Testis (tissue), 3 donors: ENCODE results near the gene CTTNBP2. TPM values are rescaled to one million over a fixed set of nuclear protein-coding genes. Genes with fewer than 3 reads are reported as not detected.

Experiments used
- DNase-seq: peaks from one replicate; pipeline ENCODE4 v3.0.0-alpha.2; 2019
- H3K27ac ChIP-seq, 2 donors: fragments of 200-600 bp; sonication (generic); one replicate each; pipeline ENCODE4 v1.5.1; 2019
- H3K27me3 ChIP-seq: fragments of 200-600 bp; sonication (generic); one replicate; pipeline ENCODE4 v1.5.1; 2019
- H3K36me3 ChIP-seq: fragments of 200-600 bp; sonication (generic); one replicate; pipeline ENCODE4 v1.5.1; 2017; ENCODE audit warnings: low read depth; ENCODE audit errors: missing control alignments
- H3K4me1 ChIP-seq: fragments of 200-600 bp; sonication (generic); one replicate; pipeline ENCODE4 v1.5.1; 2019
- H3K4me3 ChIP-seq, 2 donors: fragments of 200-600 bp; sonication (generic); one replicate each; pipeline ENCODE4 v1.5.1; 2017 to 2019
- H3K9me3 ChIP-seq: fragments of 200-600 bp; sonication (generic); one replicate; pipeline ENCODE4 v1.5.1; 2017
- POLR2A ChIP-seq: fragments of 450-650 bp; IDR thresholded peaks from one replicate; pipeline ENCODE4 v1.6.1; 2017; ENCODE audit warnings: antibody characterized with exemption, mild to moderate bottlenecking, moderate library complexity
- WGBS, 2 donors: methylation state at CpG; one replicate each; pipeline ENCODE4 v1.1.5; 2018; 5-methylcytosine and 5-hydroxymethylcytosine counted together
- intact Hi-C: fragments of 100-400 bp; cut with DNase I; formaldehyde crosslinking; loops from one replicate; pipeline ENCODE4 v1.15.1; 2023; ENCODE audit warnings: low total_unique reads
- polyA plus RNA-seq: library from polyadenylated mRNA; stranded (reverse); fragments of 350-450 nt; fragmentation: Illumina TruSeq; extraction: RNeasy Lipid Tissue Mini Kit (QIAGEN cat#74804); gene quantifications from one replicate; pipeline ENCODE4 v1.2.3, GENCODE V29; 2014; ENCODE audit warnings: low read depth, low replicate concordance; ENCODE audit not compliant: insufficient read depth
- total RNA-seq, 2 donors: library from RNA; depleted of rRNA; stranded (reverse); fragments of >200 nt; gene quantifications; one replicate each; pipeline ENCODE4 v1.2.3, GENCODE V29; 2016
- TF ChIP-seq, protein P1 (sequence below), 3 experiments: fragments of 450-650 bp in 2 of 3; fragments of 200-600 bp in 1 of 3; sonication (generic) in 1 of 3; IDR thresholded peaks; one replicate each; pipeline ENCODE4 v1.5.1; 2016 to 2019; ENCODE audit warnings: antibody characterized with exemption in 3 of 3, mild to moderate bottlenecking in 2 of 3, moderate library complexity in 1 of 3

Gene CTTNBP2
- total and polyA plus RNA-seq, 3 donors from 2014 or later: 2.7 to 4.3 (median 3.4) TPM

DNA sequence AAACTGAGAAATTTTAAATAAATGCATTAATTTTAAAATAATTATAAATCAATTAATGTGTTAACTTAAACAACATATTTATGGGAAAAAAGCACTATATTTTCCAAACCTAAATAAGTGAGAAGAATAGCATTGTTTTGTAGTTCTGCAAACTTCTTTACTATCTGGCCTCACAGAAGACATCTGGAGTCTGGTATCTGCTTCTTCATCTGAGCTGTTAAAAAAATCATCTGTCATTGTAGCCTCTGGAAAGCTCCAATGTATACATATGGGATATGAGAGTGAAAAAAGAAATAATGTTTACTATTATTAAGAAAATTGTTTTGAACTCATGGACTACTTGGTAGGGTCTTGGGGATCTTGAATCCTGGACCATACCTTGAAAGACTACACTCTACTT lies 32.2 kb downstream of the CTTNBP2 start:
- no peaks in the 10 kb centered on the region for H3K36me3 ChIP-seq
- DNase-seq: no peak
- intact Hi-C loops: no loop called here
- no peaks in the 10 kb centered on the region for H3K4me1 ChIP-seq
- no peak for TF ChIP-seq POLR2A
- TF ChIP-seq, protein P1, sequence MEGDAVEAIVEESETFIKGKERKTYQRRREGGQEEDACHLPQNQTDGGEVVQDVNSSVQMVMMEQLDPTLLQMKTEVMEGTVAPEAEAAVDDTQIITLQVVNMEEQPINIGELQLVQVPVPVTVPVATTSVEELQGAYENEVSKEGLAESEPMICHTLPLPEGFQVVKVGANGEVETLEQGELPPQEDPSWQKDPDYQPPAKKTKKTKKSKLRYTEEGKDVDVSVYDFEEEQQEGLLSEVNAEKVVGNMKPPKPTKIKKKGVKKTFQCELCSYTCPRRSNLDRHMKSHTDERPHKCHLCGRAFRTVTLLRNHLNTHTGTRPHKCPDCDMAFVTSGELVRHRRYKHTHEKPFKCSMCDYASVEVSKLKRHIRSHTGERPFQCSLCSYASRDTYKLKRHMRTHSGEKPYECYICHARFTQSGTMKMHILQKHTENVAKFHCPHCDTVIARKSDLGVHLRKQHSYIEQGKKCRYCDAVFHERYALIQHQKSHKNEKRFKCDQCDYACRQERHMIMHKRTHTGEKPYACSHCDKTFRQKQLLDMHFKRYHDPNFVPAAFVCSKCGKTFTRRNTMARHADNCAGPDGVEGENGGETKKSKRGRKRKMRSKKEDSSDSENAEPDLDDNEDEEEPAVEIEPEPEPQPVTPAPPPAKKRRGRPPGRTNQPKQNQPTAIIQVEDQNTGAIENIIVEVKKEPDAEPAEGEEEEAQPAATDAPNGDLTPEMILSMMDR (IDR thresholded peaks at IDR 0.05): no peak
- H3K4me3 ChIP-seq: no peak overlapping the region
- no peaks in the 10 kb centered on the region for H3K9me3 ChIP-seq
- no peak overlapping the region for H3K27ac ChIP-seq
- H3K27me3 ChIP-seq: no peaks in the 10 kb centered on the region

DNA sequence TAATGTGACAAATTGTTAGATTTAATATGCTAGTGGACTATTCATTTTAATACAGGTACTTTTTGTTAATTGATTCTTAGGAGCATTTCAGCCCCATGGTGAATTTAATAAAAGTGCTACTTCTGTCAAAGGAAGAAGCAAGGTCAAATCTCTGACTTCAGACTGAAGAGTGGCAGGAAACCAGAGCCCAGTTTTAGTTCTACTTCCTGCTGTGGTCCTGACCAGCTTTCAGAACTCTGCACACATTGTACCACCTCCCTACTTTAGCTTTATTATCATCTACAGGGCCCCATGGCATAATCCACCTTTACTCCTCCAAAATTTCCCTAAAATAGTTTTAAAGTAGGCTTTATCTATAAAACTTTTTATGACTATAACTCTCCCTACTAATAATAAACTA lies 33.7 kb downstream of the CTTNBP2 start:
- no peak for DNase-seq
- Histone ChIP-seq H3K36me3 (no peaks in the 10 kb centered on the region), H3K27ac (no peak overlapping the region), H3K9me3 (no peaks in the 10 kb centered on the region), H3K4me1 (no peaks in the 10 kb centered on the region), H3K4me3 (no peak overlapping the region), H3K27me3 (no peaks in the 10 kb centered on the region)
- no peak for TF ChIP-seq POLR2A
- TF ChIP-seq, protein P1 (IDR thresholded peaks at IDR 0.05): no peak
- intact Hi-C loops: no loop called here

DNA sequence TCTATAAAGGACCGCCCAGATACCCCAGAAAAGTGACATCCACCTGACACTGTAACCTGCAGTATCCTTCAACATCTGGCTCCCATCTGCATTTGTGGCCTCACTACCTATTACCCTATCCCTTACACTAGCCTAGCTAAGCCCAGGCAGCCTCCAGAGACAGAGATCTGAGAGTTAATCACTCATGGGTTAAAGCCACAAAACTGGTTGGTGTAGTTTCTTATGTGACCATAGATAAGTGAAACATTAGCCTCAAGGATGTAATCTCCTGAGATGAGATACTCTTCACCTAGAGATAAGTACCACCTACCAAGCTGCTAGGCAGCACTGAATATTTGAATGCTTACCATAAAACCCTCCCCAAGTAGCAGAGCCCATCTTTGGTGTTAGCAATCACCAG lies 35.4 kb downstream of the CTTNBP2 start:
- Histone ChIP-seq H3K9me3 (no peaks in the 10 kb centered on the region), H3K4me3 (no peak overlapping the region), H3K27ac (no peak overlapping the region), H3K36me3 (no peaks in the 10 kb centered on the region), H3K27me3 (no peaks in the 10 kb centered on the region), H3K4me1 (no peaks in the 10 kb centered on the region)
- intact Hi-C loops: no loop called here
- TF ChIP-seq, protein P1 (IDR thresholded peaks at IDR 0.05): no peak
- no peak for TF ChIP-seq POLR2A
- 88 to 100% methylated on average over 1 of the region's 1 CpG for WGBS, 2 donors
- no peak for DNase-seq

DNA sequence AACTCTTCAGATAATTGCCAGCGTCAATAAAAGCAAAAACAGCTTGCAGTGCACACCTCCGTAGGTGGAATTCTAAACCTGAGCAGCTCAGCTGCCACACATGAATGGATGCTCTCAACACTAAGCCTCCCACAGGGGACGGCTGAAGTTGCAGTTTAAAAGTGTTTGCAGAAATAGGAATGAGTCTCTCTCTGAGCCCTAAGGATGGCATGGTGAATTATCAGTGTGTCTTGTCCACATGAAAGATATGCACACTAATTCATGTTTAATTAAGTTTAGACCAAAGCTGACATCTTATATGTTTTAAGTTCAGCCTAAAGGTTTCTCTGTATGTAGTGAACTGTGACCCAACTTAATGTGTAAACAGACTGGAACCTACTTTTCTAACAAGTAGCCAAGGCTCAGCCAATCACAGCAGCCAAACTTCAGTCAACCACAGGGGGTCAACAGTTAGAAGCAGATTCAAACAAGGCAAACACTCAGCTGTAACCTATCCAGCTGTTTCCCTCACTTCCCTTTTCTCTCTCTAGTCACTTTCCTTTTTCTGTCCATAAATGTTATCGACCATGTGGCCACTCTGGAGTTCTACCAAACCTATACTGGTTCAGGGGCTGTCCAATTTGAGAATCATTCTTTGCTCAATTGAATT lies 38.1 kb downstream of the CTTNBP2 start:
- TF ChIP-seq POLR2A: no peak
- TF ChIP-seq, protein P1 (IDR thresholded peaks at IDR 0.05): no peak
- no peak overlapping the region for H3K4me3 ChIP-seq
- no peaks in the 10 kb centered on the region for H3K36me3 ChIP-seq
- H3K27me3 ChIP-seq: no peaks in the 10 kb centered on the region
- WGBS, 2 donors: 65 to 70% methylated on average over 4 of the region's 4 CpGs
- H3K4me1 ChIP-seq: no peaks in the 10 kb centered on the region
- H3K27ac ChIP-seq: no peak overlapping the region
- no peaks in the 10 kb centered on the region for H3K9me3 ChIP-seq
- intact Hi-C loops: no loop called here
- DNase-seq: no peak

DNA sequence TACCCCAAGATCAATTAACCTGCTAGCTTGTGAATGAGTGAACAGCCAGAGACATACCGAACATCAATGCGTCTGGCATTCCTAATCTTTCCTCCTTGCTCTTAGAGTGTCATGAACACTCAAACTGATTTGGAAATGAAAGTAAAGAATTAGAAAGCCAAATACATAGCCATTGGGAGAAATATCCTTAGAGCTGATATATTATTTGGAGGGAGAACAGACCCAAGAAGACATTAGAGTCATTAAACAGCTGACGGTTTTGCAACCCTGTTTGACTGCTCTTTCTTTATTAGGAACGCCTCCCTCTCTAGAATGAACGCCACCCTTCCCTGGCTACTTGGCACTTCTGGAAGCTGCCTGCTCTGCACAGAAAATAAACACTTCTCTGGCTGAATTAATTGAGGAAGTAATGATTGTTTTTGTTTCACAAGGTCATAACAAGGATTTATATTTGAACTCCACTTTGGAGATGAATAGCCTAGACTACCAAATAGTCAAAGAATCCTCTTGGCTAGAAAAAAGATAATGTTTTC lies 42.8 kb downstream of the CTTNBP2 start:
- TF ChIP-seq, protein P1 (IDR thresholded peaks at IDR 0.05): no peak
- no peak for TF ChIP-seq POLR2A
- no peaks in the 10 kb centered on the region for H3K9me3 ChIP-seq
- H3K27ac ChIP-seq: no peak overlapping the region
- no peaks in the 10 kb centered on the region for H3K27me3 ChIP-seq
- 47 to 50% methylated on average over 5 of the region's 5 CpGs for WGBS, 2 donors
- intact Hi-C loops: no loop called here
- H3K4me1 ChIP-seq: no peaks in the 10 kb centered on the region
- peak; percentile 18 for DNase-seq
- H3K4me3 ChIP-seq: no peak overlapping the region
- H3K36me3 ChIP-seq: no peaks in the 10 kb centered on the region
